ENCODE results near the gene WDR26.

DNA sequence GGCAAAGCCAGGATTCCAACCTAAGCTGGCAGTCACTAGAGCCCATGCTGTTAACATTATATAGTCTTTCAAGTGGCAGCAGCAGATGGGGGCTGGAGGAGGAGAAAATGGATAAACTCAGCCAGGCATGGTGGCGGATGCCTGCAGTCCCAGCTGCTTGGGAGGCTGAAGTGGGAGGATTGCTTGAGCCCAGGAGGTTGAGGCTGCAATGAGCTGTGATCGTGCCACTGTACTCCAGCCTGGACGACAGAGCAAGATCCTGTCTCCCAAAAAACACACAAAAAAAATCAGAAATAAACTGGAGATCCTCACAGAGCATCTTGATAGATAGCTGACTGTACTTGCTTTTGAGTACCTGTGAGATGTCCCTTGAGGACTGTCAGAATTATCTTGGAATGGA, 13.4 kb upstream of the WDR26 start:
- TF ChIP-seq YY1 (IDR thresholded peaks at IDR 0.05; ENCODE audit: low read depth) (no peak), TCF12 (IDR thresholded peaks at IDR 0.05; ENCODE audit: low read depth) (no peak), EP300 (IDR thresholded peaks at IDR 0.05; ENCODE audit: borderline replicate concordance) (no peak), EGR1 (IDR thresholded peaks at IDR 0.05) (no peak)
- TF ChIP-seq, protein P1, sequence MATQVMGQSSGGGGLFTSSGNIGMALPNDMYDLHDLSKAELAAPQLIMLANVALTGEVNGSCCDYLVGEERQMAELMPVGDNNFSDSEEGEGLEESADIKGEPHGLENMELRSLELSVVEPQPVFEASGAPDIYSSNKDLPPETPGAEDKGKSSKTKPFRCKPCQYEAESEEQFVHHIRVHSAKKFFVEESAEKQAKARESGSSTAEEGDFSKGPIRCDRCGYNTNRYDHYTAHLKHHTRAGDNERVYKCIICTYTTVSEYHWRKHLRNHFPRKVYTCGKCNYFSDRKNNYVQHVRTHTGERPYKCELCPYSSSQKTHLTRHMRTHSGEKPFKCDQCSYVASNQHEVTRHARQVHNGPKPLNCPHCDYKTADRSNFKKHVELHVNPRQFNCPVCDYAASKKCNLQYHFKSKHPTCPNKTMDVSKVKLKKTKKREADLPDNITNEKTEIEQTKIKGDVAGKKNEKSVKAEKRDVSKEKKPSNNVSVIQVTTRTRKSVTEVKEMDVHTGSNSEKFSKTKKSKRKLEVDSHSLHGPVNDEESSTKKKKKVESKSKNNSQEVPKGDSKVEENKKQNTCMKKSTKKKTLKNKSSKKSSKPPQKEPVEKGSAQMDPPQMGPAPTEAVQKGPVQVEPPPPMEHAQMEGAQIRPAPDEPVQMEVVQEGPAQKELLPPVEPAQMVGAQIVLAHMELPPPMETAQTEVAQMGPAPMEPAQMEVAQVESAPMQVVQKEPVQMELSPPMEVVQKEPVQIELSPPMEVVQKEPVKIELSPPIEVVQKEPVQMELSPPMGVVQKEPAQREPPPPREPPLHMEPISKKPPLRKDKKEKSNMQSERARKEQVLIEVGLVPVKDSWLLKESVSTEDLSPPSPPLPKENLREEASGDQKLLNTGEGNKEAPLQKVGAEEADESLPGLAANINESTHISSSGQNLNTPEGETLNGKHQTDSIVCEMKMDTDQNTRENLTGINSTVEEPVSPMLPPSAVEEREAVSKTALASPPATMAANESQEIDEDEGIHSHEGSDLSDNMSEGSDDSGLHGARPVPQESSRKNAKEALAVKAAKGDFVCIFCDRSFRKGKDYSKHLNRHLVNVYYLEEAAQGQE (IDR thresholded peaks at IDR 0.05; ENCODE audit: low read depth), result no peak
